Kidney glomerular epithelial cell (primary cell): ENCODE measurements around the gene WDR74.

Experiments
- DNase-seq: peaks from one replicate; lab custom pipeline; 2025; lab: John Stamatoyannopoulos, UW

The WDR74 gene

GRCh38 chr11:62792202-62792575 is 47.2 kb downstream of the WDR74 start:
- DNase-seq = no peak

GRCh38 chr11:62791501-62792201 is 47.7 kb downstream of the WDR74 start, which contains the start of gene TMEM223:
Gene TMEM223 (minus strand): TSS chr11:62792006. CDS start chr11:62791994, 12 bp downstream.
- peak; percentile 68 for DNase-seq

GRCh38 chr11:62789576-62789975 is 49.8 kb downstream of the WDR74 start:
- DNase-seq = no peak

- no peak for DNase-seq
Observed at GRCh38 chr11:62788991-62789390, 50.4 kb downstream of the WDR74 start.

- peak; percentile 85 for DNase-seq
Observed at GRCh38 chr11:62787005-62787759, 52.2 kb downstream of the WDR74 start, which contains the start of gene TMEM179B. Gene TMEM179B (plus strand): TSS chr11:62787402. CDS start chr11:62787432, 30 bp downstream.

- peak; percentile 68 for DNase-seq
Observed at GRCh38 chr11:62786318-62787004, 52.9 kb downstream of the WDR74 start.
